AG04449 (cell line): Measurements from ENCODE around the gene ATXN1.

Experiments
- CTCF ChIA-PET: fragments of 350-600 bp; formaldehyde crosslinking; extraction: SDS; loops from one replicate; lab custom pipeline; 2021; ENCODE audit warnings: antibody characterized with exemption; lab: Yijun Ruan, JAX
- POLR2A ChIA-PET: fragments of 400-600, 350-600 bp; formaldehyde crosslinking; extraction: SDS; loops from one replicate; lab custom pipeline; 2020; ENCODE audit warnings: antibody characterized with exemption, inconsistent platforms; lab: Yijun Ruan, JAX
- DNase-seq: peaks from one replicate; pipeline ENCODE4 v3.0.0-alpha.2; 2010; ENCODE audit warnings: low read depth, low spot score
- H3K4me3 ChIP-seq: 2 replicates; pipeline ENCODE4 v1.5.1; 2011; ENCODE audit warnings: low read depth, mild to moderate bottlenecking, control low read depth, low read length
- TF ChIP-seq, protein P1 (sequence below): IDR thresholded peaks from one replicate; pipeline ENCODE4 v1.5.1; 2011; ENCODE audit warnings: mild to moderate bottlenecking, moderate library complexity, low read length, control low read depth, inconsistent platforms; ENCODE audit not compliant: insufficient read depth; ENCODE audit errors: missing control alignments

The ATXN1 gene

GRCh38 chr6:16352821-16353438 is 408.3 kb downstream of the ATXN1 start:
- ChIA-PET POLR2A (interaction anchor here (0.9 kb wide), 1 partner anchor 14 kb away, joined by 4 read pairs; no protein-coding TSS in a partner anchor), CTCF (interaction anchor here (0.7 to 2.5 kb wide), 6 partner anchors 13 to 412 kb away, joined by 3 to 8 read pairs (median 3); no protein-coding TSS in a partner anchor)
- TF ChIP-seq, protein P1, sequence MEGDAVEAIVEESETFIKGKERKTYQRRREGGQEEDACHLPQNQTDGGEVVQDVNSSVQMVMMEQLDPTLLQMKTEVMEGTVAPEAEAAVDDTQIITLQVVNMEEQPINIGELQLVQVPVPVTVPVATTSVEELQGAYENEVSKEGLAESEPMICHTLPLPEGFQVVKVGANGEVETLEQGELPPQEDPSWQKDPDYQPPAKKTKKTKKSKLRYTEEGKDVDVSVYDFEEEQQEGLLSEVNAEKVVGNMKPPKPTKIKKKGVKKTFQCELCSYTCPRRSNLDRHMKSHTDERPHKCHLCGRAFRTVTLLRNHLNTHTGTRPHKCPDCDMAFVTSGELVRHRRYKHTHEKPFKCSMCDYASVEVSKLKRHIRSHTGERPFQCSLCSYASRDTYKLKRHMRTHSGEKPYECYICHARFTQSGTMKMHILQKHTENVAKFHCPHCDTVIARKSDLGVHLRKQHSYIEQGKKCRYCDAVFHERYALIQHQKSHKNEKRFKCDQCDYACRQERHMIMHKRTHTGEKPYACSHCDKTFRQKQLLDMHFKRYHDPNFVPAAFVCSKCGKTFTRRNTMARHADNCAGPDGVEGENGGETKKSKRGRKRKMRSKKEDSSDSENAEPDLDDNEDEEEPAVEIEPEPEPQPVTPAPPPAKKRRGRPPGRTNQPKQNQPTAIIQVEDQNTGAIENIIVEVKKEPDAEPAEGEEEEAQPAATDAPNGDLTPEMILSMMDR, result no peak
- no peak overlapping the region for H3K4me3 ChIP-seq
- no peak for DNase-seq

DNA sequence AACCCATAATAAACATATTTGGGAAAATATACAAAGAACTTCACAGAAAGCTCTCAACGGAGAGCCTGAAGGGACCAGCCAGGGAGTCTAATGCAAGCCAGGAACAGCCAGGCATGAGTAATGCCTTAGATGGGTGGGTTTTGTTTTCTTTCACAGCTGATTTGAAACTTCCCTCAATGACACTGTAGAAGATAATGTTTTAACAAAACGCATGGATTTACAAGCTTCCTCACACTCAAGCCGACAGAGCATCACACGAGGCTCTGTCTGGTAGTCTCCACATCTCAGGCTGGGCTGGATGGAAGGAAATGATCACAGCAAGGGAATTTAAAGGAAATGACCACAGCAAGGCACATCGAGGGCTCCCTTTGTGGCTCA is 409.0 kb downstream of the ATXN1 start:
- ChIA-PET POLR2A (interaction anchor here (0.9 kb wide), 1 partner anchor 13 kb away, joined by 4 read pairs; no protein-coding TSS in a partner anchor), CTCF (interaction anchor here (0.7 to 2.5 kb wide), 7 partner anchors 12 to 413 kb away, joined by 3 to 8 read pairs (median 3); no protein-coding TSS in a partner anchor)
- DNase-seq, result no peak
- no peak overlapping the region for H3K4me3 ChIP-seq
- TF ChIP-seq, protein P1, result no peak

GRCh38 chr6:16349544-16349943 is 411.7 kb downstream of the ATXN1 start:
- H3K4me3 ChIP-seq, result no peak overlapping the region
- TF ChIP-seq, protein P1, result no peak
- ChIA-PET POLR2A (no interaction called here), CTCF (interaction anchor here (0.8 to 1.2 kb wide), 4 partner anchors 17 to 27 kb away, joined by 3 read pairs; no protein-coding TSS in a partner anchor)
- DNase-seq, result no peak

DNA sequence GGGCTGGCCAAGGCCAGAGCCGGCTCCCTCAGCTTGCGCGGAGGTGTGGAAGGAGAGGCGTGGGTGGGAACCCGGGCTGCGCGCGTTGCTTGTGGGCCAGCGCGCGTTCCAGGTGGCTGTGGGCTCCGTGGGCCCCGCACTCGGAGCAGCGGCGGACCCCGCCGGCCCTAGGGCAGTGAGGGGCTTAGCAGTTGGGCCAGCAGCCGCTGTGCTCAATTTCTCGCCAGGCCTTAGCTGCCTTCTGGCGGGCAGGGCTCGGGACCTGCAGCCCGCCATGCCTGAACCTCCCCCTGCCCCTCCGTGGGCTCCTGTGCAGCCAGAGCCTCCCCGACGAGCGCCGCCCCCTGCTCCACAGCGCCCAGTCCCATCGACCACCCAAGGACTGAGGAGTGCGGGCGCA is 414.4 kb downstream of the ATXN1 start:
- CTCF ChIA-PET, result interaction anchor here (1.0 to 4.1 kb wide), 4 partner anchors 10 to 61 kb away, joined by 3 to 19 read pairs (median 4); no protein-coding TSS in a partner anchor
- TF ChIP-seq, protein P1, result no peak
- no peak overlapping the region for H3K4me3 ChIP-seq
- no peak for DNase-seq
- POLR2A ChIA-PET, result no interaction called here

GRCh38 chr6:16345449-16346330 is 415.6 kb downstream of the ATXN1 start:
- CTCF ChIA-PET, result interaction anchor here (0.9 to 4.1 kb wide), 5 partner anchors 11 to 62 kb away, joined by 3 to 19 read pairs (median 3); no protein-coding TSS in a partner anchor
- TF ChIP-seq, protein P1, result no peak
- DNase-seq, result no peak
- H3K4me3 ChIP-seq, result no peak overlapping the region
- POLR2A ChIA-PET, result interaction anchor here (0.7 to 1.0 kb wide), 2 partner anchors 11 to 416 kb away, joined by 3 read pairs; no protein-coding TSS in a partner anchor
